HG02763 (cell line): Measurements from ENCODE around the gene ST8SIA1.

Source experiments
- ATAC-seq: cut with Tn5 transposase; IDR thresholded peaks from one replicate; pipeline ENCODE4 v1.9.1; 2021; ENCODE audit warnings: mild to moderate bottlenecking, moderate library complexity; ENCODE audit not compliant: unreplicated experiment

ST8SIA1 gene

DNA sequence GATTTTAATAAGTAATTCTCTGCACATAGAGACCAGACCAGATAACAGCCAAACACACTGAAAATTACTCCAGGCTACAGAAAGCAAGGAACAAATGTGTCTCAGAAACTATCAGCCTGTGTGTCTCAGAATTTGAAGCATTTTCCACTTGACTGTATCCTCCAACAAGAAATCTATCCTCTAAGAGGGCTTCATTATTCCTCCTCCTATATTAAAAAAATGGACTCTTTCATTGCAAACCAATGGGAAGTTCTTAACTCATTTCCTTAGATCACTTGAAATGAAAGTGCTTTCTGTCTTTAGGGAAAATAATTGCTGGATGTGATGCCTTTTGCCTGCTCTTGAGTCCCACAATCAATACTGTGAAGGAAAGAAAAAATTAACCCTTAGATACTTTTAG, 2.3 kb downstream of the ST8SIA1 start:
- ATAC-seq: no peak

- no peak for ATAC-seq
These were observed 4.9 kb downstream of the ST8SIA1 start for GRCh38 chr12:22329621-22330020.

DNA sequence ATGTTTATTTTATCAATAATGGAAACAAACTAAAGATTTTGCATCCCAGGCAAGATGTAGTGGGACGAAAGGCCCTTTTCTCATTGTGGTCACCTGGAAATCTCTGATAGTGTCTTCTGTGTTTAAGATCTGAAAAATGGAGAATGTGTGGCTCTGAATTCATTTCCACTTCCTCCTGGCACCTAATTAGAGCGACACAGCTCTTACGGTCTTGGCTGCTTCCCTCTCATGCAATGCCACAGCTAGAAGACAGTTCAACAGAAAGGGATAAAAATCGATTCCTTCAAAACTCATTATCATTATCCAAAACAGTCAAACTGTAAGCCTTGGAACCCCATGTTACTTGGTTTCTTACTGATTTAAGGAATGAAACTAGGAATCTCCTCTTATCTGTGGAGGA, 9.3 kb downstream of the ST8SIA1 start:
- no peak for ATAC-seq

GRCh38 chr12:22322091-22322490, 12.4 kb downstream of the ST8SIA1 start:
- no peak for ATAC-seq

- no peak for ATAC-seq
These were observed 12.9 kb downstream of the ST8SIA1 start for GRCh38 chr12:22321638-22322037.

DNA sequence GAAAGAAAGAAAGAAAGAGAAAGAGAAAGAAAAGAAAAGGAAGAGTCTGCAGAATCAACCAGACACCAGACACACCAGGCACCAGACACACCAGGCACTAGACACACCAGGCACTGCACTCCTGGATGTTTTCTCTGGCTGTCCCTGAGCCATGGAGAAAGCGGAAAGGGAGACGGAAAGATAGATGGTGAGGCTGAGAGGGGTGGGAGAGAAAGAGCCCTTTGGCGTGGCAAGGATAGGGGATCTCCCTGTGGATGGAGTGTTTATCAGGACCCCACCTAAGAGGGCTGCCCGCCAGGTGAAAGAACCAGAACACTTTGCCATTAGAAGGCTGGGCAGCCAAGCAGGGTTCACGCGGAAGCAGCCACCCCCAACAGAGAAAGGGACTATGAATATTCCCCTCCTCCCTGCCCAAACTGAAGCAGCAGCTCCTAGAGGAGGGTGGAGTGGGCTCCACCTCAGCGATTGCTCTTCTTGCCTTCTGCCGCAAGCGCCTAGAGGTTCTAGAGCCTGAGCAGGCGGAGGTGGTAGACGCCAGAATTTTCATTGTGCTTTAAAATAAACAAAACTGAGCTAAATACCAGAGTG, 13.4 kb downstream of the ST8SIA1 start:
- no peak for ATAC-seq

DNA sequence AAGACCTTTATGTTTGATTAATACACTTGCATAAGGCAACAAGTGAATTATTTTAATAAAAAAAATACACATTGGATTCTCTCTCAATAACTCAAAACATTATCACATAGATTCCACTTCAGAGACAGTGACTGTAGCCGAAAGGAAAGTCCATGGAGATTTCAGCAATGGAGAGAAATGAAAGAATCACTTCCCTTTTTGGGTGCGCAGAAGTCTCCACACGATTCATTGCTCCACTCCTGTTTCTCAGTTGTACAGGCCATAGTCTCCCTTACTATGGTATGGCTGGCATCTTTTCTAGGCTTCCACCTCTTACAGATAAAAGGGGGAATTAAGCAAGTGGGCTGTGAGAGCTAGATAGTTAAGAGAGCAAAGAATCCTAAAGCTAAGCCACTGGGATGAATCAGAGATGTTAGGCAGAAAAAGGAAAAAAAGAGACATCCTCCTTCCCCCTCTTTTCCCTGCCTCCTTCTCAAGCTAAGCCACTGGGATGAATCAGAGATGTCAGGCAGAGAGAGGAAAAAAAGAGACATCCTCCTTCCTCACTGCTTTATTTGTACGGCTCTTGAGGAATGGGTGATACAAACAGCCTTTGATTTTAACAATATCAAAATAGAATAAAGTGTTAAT, 16.3 kb downstream of the ST8SIA1 start:
- ATAC-seq: no peak

- no peak for ATAC-seq
These were observed 20.6 kb downstream of the ST8SIA1 start for GRCh38 chr12:22313963-22314330.

- no peak for ATAC-seq
These were observed 21.1 kb downstream of the ST8SIA1 start for GRCh38 chr12:22313286-22313962.

DNA sequence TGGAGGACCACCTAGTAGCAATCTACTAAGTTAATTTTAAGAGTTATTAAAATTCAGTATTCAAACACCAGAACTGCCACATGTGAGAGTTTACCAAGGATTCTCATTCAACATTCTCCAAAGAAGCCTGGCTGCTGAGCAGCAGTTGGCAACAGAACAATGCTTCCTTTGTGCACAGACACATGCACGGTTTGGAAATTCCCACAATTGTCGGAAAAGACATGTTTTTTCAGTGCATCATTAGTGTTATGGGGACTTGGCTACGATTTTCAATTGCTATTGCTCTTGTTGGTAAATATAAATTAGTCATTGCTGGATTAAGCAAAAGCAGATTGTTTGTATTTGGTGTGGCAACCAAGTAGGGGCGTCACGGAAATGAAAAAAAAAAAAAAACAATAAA, 22.2 kb downstream of the ST8SIA1 start:
- ATAC-seq: no peak

DNA sequence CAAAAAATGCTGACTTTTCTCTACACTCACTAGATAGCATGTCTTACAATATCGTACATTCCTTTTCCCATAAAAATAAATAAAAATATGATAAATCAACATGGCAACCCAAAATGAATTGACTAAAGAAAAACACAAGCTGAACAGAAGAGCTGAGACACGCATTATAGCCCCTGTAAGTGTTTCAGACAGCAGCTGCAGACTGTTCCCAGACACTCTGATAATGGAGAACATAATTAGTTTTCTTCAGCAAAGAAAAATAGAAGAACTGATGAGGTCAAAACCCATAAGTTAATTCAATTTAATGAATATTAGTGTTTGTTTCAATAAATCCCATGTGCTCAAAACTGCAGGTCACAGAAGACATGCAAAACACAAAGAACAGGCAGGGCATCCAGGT, 23.8 kb downstream of the ST8SIA1 start:
- no peak for ATAC-seq

GRCh38 chr12:22310275-22310674, 24.2 kb downstream of the ST8SIA1 start:
- no peak for ATAC-seq

DNA sequence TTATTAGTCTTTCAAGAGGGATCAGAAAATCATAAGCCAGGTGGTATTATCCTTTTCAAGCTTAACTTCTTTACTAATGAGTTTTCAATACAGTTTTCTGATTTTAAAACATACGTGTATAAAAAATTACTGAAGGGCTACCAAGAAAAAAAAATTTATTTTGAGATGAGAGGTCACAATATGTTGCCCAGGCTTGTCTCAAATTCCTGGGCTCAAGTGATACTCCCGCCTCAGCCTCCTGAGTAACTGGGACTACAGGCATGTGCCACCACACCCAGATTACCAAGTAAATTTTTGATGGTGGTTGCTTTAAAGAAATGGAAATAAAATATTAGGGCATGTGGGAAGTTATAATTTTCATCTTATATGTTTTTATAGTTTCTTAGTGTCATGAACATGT, 26.7 kb downstream of the ST8SIA1 start:
- ATAC-seq: no peak

- ATAC-seq: no peak
These were observed 28.2 kb downstream of the ST8SIA1 start for GRCh38 chr12:22306311-22306710.

- ATAC-seq: no peak
These were observed 30.2 kb downstream of the ST8SIA1 start for GRCh38 chr12:22304341-22304740.

DNA sequence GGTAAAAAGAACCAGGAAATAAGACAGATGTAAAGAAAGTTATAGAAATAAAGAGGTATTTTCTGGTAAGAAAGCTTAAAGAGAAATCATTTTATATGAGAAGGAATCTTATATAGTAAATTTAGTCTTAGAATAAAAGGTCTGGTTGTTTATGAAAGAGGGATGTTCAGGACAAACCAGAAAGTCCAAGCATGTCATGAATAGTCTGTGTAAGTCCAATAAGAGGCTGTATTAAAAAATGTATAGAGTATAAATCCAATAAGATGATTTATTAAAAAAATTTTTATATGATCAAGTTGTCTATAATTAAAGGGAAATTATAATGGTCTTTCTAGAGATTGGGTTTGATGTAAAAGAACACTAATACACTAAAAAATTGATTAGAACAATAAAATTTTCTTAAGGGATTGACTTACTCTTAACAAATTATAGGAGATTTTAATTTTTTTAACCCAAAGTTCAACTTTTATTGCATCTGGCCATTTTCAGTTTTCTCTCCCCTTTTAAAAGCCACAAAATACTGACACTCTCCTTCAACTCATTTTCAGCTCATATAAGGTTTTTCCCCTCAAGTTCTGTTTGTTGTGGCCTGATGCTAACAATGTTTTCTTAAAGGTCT, 35.1 kb downstream of the ST8SIA1 start:
- no peak for ATAC-seq

GRCh38 chr12:22289250-22289649, 45.3 kb downstream of the ST8SIA1 start:
- ATAC-seq: no peak

GRCh38 chr12:22287776-22288621, 46.5 kb downstream of the ST8SIA1 start:
- ATAC-seq: no peak

DNA sequence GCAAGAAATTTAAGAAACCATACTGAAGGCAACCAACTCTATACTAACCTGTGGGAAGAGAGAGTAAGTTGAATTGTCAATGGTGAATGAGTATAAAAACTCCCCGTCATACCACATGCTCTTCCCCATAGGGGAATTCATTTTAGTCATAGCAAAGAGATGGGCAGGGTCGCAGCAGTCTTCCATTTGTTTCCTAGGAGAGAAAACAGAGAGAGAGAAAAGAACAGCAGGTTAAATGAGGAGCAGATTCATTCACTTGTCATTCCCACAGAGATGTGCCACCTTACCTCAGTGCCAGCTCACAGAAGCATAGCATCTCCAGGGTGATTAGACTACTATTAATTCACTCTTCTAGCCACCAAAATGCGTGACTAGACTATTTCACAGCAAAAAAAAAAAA, 47.4 kb downstream of the ST8SIA1 start:
- no peak for ATAC-seq

- no peak for ATAC-seq
These were observed 47.9 kb downstream of the ST8SIA1 start for GRCh38 chr12:22286569-22286968.

DNA sequence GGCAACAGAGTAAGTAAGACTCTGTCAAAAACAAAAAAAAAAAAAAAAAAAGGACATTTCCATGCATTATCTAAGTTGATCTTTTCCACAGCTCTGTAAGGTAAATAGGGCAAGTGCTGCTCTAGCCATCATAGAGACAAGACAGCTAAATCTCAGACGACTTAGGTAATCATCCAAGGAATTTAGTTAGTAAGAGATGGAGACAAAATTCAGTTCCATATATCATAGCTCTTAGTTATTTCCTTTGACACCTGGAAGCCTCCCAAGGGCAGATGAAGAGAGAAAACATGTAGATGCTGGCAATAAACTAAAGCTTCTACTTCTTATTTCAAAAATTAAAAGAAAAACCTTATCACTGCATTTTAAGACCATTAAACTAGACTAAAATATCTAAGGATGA, 48.7 kb downstream of the ST8SIA1 start:
- ATAC-seq: no peak
